Gastroesophageal sphincter (tissue), 4 donors: Measurements from ENCODE around the gene CCDC160. TPM values are rescaled to one million over a fixed set of nuclear protein-coding genes. Genes with fewer than 3 reads are reported as not detected.
"Not testable (repeated sequence)": the region's sequence is repeated elsewhere in the genome, so short reads cannot be mapped to it uniquely, and the experiment has no call there.

Source experiments
- ATAC-seq: fragments of 150-250 bp; one replicate; pipeline ENCODE4 v1.9.1; 2016; ENCODE audit warnings: mild to moderate bottlenecking, moderate library complexity
- H3K27ac ChIP-seq, 4 donors: fragments of 200-600 bp; sonication (generic) in 3 of 4; 1 replicate in 3 of 4; 2 replicates in 1 of 4; pipeline ENCODE4 v1.5.1; 2016 to 2019
- H3K27me3 ChIP-seq: fragments of 200-600 bp; sonication (generic); one replicate; pipeline ENCODE4 v1.5.1; 2019
- H3K36me3 ChIP-seq, 2 donors: fragments of 200-600 bp; sonication (generic); one replicate each; pipeline ENCODE4 v1.5.1; 2019; ENCODE audit warnings: control low read depth in 1 of 2
- H3K4me1 ChIP-seq, 3 donors: fragments of 200-600 bp; sonication (generic); 1 replicate in 2 of 3; 2 replicates in 1 of 3; pipeline ENCODE4 v1.5.1; 2016 to 2019; ENCODE audit warnings: control low read depth in 2 of 3
- H3K4me3 ChIP-seq, 2 donors: fragments of 200-600 bp; sonication (generic); one replicate each; pipeline ENCODE4 v1.5.1; 2019; ENCODE audit warnings: mild to moderate bottlenecking in 1 of 2, moderate library complexity in 1 of 2
- H3K9me3 ChIP-seq, 3 donors: fragments of 200-600 bp; sonication (generic); one replicate each; pipeline ENCODE4 v1.5.1; 2017 to 2019; ENCODE audit warnings: control low read depth in 2 of 3
- CTCF ChIP-seq, 4 experiments: fragments of 200-600 bp in 2 of 4; fragments of 450-650 bp in 2 of 4; sonication (generic) in 1 of 4; IDR thresholded peaks; one replicate each; pipeline ENCODE4 v1.5.1; 2017 to 2019; ENCODE audit warnings: antibody characterized with exemption in 4 of 4, mild to moderate bottlenecking in 2 of 4, moderate library complexity in 2 of 4
- EP300 ChIP-seq: sonication (generic); formaldehyde crosslinking; IDR thresholded peaks from one replicate; pipeline ENCODE4 v1.6.1; 2017; ENCODE audit warnings: antibody characterized with exemption, mild to moderate bottlenecking
- POLR2A ChIP-seq, 2 donors: fragments of 450-650 bp; IDR thresholded peaks; one replicate each; pipeline ENCODE4 v1.6.1; 2017; ENCODE audit warnings: antibody characterized with exemption in 2 of 2, mild to moderate bottlenecking in 2 of 2, moderate library complexity in 1 of 2
- POLR2AphosphoS5 ChIP-seq: sonication (generic); formaldehyde crosslinking; IDR thresholded peaks from one replicate; pipeline ENCODE4 v1.6.1; 2017; ENCODE audit warnings: antibody characterized with exemption
- WGBS, 2 donors: methylation state at CpG; one replicate each; pipeline ENCODE4 v1.1.5; 2018; ENCODE audit warnings: low coverage in 1 of 2; 5-methylcytosine and 5-hydroxymethylcytosine counted together
- total RNA-seq, 4 donors: library from RNA; depleted of rRNA; stranded (reverse); fragments of >200 nt; gene quantifications; one replicate each; pipeline ENCODE4 v1.1.0, GENCODE V29; 2016

Gene CCDC160
- total RNA-seq, 4 donors from 2014 or later, result 0.67 TPM; not detected in 3

GRCh38 chrX:134251241-134251640, 14.3 kb downstream of the CCDC160 start:
- no peaks in the 10 kb centered on the region for H3K36me3 ChIP-seq
- no peaks in the 10 kb centered on the region for H3K27me3 ChIP-seq
- no peaks in the 10 kb centered on the region for H3K4me1 ChIP-seq
- no CpG with 5 or more reads among the region's 1 CpG for WGBS, 2 donors
- no peak for ATAC-seq
- no peaks in the 10 kb centered on the region for H3K9me3 ChIP-seq
- H3K4me3 ChIP-seq, result no peak overlapping the region
- no peak for TF ChIP-seq POLR2AphosphoS5
- TF ChIP-seq CTCF (IDR thresholded peaks at IDR 0.05), result no peak
- no peak overlapping the region for H3K27ac ChIP-seq

GRCh38 chrX:134254511-134254910, 17.5 kb downstream of the CCDC160 start:
- TF ChIP-seq CTCF (IDR thresholded peaks at IDR 0.05) (no peak), EP300 (no peak), POLR2AphosphoS5 (no peak)
- Histone ChIP-seq H3K36me3 (no peaks in the 10 kb centered on the region), H3K27me3 (no peaks in the 10 kb centered on the region), H3K9me3 (no peaks in the 10 kb centered on the region), H3K27ac (no peak overlapping the region), H3K4me3 (no peak overlapping the region), H3K4me1 (no peaks in the 10 kb centered on the region)
- no peak for ATAC-seq

GRCh38 chrX:134255555-134255954, 18.6 kb downstream of the CCDC160 start:
- H3K27ac ChIP-seq, result no peak overlapping the region
- ATAC-seq, result no peak
- no peak overlapping the region for H3K4me3 ChIP-seq
- no peaks in the 10 kb centered on the region for H3K9me3 ChIP-seq
- WGBS, 2 donors, result 100% methylated on average over 1 of the region's 5 CpGs; no CpG with 5 or more reads in 1 of the 2 donors
- no peak for TF ChIP-seq POLR2AphosphoS5
- no peak for TF ChIP-seq CTCF (IDR thresholded peaks at IDR 0.05)
- no peaks in the 10 kb centered on the region for H3K36me3 ChIP-seq
- H3K4me1 ChIP-seq, result no peaks in the 10 kb centered on the region
- H3K27me3 ChIP-seq, result no peaks in the 10 kb centered on the region

- no peak for ATAC-seq
These were observed 19.7 kb downstream of the CCDC160 start for GRCh38 chrX:134256684-134257083.

GRCh38 chrX:134258202-134258601, 21.2 kb downstream of the CCDC160 start:
- Histone ChIP-seq H3K36me3 (no peaks in the 10 kb centered on the region), H3K27me3 (no peaks in the 10 kb centered on the region), H3K9me3 (no peaks in the 10 kb centered on the region), H3K27ac (no peak overlapping the region), H3K4me3 (no peak overlapping the region), H3K4me1 (no peaks in the 10 kb centered on the region)
- 83 to 85% methylated on average over 1 to 2 of the region's 2 CpGs for WGBS, 2 donors
- TF ChIP-seq CTCF (IDR thresholded peaks at IDR 0.05) (no peak), POLR2A (IDR thresholded peaks at IDR 0.05) (no peak), POLR2AphosphoS5 (no peak), EP300 (no peak)
- no peak for ATAC-seq

More at GRCh38 chrX:134256684-134257083, 19.7 kb downstream of the CCDC160 start:
- 80% methylated on average over 1 of the region's 2 CpGs; no CpG with 5 or more reads in 1 of the 2 donors for WGBS, 2 donors
- Histone ChIP-seq H3K27me3 (no peaks in the 10 kb centered on the region), H3K36me3 (no peaks in the 10 kb centered on the region), H3K4me1 (no peaks in the 10 kb centered on the region), H3K9me3 (no peaks in the 10 kb centered on the region), H3K4me3 (no peak overlapping the region), H3K27ac (no peak overlapping the region)
- TF ChIP-seq CTCF (IDR thresholded peaks at IDR 0.05), result no peak
- no peak for TF ChIP-seq POLR2A (IDR thresholded peaks at IDR 0.05)
- no peak for TF ChIP-seq POLR2AphosphoS5
- no peak for TF ChIP-seq EP300

GRCh38 chrX:134285934-134286333, 49.0 kb downstream of the CCDC160 start:
- H3K4me1 ChIP-seq, ATAC-seq, H3K36me3 ChIP-seq, H3K4me3 ChIP-seq, H3K27ac ChIP-seq, H3K9me3 ChIP-seq, H3K27me3 ChIP-seq: not testable (repeated sequence)
- WGBS, 2 donors, result no CpG with 5 or more reads among the region's 28 CpGs
